Activated CD4-positive, alpha-beta T cell treated with anti-CD3 and anti-CD28 coated beads, Interleukin-2, Interleukin-4, amounts not matched to agents 100 ng/mL and 50 ng/mL, durations not matched to agents 16 hours and 8 hours (primary cell): ENCODE data around the gene CALB2.

Experiments
- DNase-seq: peaks from one replicate; pipeline ENCODE4 v3.0.0-alpha.2; 2020; ENCODE audit warnings: low spot score

CALB2 gene

DNA sequence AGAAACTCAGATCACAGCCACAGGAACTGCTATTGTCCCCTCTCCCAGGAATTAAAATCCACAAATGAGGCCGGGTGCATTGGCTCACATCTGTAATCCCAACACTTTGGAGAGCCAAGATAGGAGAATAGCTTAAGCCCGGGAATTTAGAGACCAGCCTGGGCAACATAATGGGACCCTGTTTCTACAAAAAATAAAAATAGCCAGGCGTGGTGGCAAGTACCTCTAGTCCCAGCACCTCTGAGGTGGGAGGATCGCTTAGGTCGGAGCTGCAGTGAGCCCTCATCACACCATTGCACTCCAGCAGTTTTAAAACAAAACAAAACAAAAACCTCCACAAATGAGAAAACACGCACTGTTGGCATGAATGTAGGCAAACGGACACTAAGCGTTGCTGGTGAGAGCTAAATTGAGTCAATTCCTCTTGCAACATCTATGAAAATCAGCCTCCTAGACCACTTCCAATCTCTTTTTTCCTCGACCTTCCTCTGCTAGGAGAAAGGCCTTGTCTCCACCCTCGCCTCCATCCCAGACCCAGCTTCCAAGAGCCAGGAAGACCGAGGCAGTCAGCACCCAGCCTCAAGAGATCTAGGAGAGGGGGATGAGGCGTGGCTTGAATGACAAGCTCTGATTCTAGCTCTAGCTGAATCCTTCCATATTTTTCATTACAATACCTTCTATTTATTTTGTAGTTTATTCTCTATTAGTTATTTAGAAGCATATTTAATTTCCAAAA lies 68.5 kb downstream of the CALB2 start:
- no peak for DNase-seq

DNA sequence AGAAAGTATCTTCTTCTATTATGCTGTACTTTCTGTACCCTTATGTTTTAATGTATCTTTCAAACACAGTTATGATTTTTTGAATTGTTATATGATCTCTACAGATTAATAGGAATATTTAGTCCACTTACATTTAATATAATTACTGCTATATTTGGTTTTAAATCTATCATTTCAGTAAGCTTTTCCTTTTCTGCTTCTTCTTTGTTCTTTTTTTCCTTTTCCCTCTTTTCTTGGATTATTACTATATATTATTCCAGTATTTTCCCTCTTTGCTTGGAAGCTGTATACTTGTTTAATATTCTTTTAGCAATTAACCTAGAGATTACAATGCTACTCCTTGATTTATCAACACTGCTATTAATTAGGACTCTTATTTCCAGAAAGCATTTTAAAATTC lies 69.9 kb downstream of the CALB2 start:
- no peak for DNase-seq

DNA sequence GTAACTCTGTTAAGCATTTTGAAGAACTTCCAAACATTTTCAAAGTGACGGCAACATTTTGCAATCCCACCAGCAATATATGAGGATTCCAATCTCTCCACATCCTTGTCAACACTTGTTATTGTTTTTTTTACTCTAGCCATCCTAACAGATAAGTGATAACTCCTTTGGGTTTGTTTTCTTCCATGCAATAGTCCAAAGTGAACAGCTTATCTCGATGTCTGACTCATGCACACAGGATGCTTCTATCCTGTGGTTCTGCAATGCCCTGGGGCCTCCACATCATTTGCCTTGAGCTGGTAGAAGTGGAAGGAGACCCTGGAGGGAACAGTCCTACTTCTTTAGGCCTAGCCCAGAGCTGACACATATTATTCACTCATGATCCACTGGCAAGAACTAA lies 70.4 kb downstream of the CALB2 start:
- no peak for DNase-seq

GRCh38 chr16:71429581-71429980 lies 71.1 kb downstream of the CALB2 start:
- DNase-seq, result no peak

DNA sequence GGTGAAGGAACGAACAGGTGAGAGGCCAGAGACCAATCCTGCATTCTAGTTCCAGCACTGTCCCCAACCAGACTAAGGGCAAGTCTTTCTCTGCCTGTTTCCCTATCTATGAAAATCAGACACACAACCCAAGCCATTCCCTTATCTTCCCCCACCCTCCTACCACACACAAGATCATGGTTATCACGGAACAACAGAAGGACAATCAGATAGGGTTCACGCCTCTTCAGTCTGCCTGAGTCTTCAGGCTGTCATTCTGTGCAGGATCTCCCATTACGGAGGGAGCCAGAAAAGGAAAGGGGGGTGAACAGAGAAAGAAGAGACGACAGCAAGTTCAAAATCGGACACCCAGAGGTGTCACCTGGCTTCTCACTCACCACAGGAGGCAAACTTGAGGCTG lies 72.2 kb downstream of the CALB2 start:
- no peak for DNase-seq

GRCh38 chr16:71431176-71431575 lies 72.7 kb downstream of the CALB2 start:
- DNase-seq, result no peak

GRCh38 chr16:71431991-71432390 lies 73.5 kb downstream of the CALB2 start:
- DNase-seq, result no peak

GRCh38 chr16:71432906-71433305 lies 74.4 kb downstream of the CALB2 start:
- no peak for DNase-seq

DNA sequence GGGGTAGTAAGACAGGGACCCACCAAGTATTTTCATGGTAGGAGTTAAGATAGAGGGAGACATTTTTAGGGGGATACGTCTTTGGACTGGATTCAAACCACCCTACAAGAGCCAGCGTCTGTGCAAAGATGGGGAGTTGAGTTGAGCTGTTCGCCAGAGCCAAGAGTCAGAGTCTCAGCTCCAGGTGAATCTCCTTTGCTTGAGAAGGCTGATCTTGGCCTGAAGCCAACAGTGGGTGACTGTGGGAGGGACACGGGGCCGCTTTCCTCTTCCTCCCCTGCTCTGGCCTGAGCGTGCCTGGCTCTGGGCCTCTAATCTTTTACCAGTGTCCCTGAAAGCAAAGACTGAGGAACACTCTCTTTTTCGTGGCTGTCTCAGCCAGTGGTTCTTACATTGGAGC lies 78.0 kb downstream of the CALB2 start:
- no peak for DNase-seq

- no peak for DNase-seq
Observed at GRCh38 chr16:71439523-71439922, 81.0 kb downstream of the CALB2 start.
